GM19372 (cell line): ENCODE data around the gene SPART.
"Not testable (repeated sequence)": the region's sequence is repeated elsewhere in the genome, so short reads cannot be mapped to it uniquely, and the experiment has no call there.

ENCODE experiments used
- ATAC-seq: cut with Tn5 transposase; IDR thresholded peaks from one replicate; pipeline ENCODE4 v1.9.1; 2021; ENCODE audit warnings: mild to moderate bottlenecking, low read depth, moderate library complexity; ENCODE audit not compliant: unreplicated experiment

Gene SPART

GRCh38 chr13:36354842-36355623, 8.8 kb upstream of the SPART start:
- ATAC-seq = no peak

DNA sequence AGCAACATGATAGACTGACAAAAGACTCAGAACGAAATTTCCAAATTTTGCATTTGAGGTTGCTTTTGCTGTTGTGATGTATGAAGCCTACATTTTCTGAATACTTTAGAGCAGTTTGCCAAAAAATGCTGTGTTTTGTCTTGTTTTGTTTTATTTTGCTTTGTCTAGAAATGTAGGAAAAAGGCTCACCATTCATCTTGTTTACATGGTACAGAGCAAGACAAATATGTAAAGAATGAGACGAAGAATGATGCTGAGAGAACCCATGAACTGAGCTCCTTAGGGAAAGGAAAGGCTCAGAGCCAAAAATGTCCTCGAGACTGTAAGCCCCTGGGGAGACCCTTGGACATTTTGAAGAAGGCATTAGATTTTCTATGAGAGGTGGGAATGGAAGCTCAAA, 6.8 kb upstream of the SPART start:
- no peak for ATAC-seq

- no peak for ATAC-seq
These were observed 6.2 kb upstream of the SPART start for GRCh38 chr13:36352350-36352749.

- no peak for ATAC-seq
These were observed 1.5 kb upstream of the SPART start for GRCh38 chr13:36347531-36348210.

- ATAC-seq = peak; percentile 28
These were observed 564 bp downstream of the SPART start for GRCh38 chr13:36345438-36346221.

DNA sequence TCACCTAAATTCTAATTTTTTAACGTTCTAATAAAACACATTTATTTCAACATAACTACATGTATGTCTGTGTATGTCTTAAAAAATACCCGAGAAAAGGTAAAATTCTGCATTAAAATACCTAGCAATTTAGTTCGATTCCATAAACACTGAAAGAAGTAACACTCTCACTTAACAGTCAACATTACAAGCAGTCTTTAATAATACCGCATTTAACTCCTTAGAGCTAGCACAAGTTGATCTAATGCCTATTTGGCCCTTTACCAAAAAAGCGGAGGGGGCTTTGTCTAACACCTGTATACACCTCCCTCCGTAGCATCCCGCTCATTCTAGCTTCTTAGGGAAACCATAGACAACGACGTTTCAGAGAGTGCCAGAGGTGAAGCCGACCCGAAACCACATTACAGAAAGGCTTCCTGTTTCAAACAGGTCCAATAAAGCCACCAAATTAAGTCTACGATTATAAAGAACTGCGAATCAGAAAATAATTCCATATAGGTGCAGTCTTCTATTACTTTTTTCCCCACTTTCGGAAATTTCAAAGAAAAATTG, 1.2 kb downstream of the SPART start:
- ATAC-seq = no peak

- ATAC-seq = no peak
These were observed 2.0 kb downstream of the SPART start for GRCh38 chr13:36344173-36344572.

DNA sequence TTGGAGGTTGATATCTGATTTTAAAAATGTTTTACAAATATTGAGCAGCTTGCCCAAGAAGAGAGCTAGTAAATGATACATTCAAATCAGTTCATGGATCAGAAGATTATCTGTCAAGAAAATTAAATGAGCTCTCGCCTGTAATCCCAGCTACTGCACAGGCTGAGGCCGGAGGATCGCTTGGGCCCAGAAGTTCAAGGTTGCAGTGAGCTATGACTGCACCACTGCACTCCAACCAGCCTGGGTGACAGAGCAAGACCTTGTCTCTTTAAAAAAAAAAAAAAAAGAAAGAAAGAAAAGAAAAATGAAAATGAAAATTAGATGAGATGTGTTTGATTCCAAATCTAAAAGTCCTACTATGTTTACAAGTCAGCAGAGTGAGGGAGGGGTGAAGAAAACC, 2.4 kb downstream of the SPART start:
- no peak for ATAC-seq

DNA sequence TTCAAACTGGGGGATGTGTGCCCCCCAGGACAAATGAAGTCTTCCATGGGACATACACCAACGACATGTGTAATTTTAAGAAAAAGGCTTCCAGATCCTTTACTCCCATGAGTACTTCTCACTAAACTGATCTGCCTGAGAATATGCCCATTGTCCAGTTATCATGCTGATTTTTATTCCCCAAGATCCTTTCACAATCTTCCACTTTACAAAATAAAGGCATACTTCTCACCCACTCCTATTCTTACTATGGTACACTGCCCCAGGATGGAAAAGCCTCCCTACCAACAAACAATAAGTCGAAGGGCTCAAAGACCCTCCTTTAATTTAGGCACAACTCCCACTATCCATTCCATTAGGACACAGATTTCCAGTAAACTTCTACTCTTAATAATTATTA, 3.5 kb downstream of the SPART start:
- ATAC-seq = no peak

DNA sequence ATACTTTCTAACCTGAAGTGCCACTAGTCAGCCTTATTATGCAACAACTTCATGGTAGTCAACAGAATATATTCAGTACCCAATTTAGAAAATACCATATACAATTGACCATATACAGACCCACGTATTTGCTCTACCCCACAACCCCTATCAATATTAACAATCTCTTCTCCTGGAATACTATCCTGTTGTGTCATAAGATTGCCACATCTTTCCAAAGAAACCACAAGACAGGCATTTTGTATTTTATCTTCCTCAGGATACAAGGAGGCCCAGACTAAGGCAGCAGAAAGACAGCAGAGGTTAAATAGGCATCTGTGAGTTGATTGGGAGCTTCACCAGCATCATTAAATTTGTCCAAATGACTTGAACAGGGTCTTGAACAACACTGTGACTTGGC, 4.5 kb downstream of the SPART start:
- no peak for ATAC-seq

DNA sequence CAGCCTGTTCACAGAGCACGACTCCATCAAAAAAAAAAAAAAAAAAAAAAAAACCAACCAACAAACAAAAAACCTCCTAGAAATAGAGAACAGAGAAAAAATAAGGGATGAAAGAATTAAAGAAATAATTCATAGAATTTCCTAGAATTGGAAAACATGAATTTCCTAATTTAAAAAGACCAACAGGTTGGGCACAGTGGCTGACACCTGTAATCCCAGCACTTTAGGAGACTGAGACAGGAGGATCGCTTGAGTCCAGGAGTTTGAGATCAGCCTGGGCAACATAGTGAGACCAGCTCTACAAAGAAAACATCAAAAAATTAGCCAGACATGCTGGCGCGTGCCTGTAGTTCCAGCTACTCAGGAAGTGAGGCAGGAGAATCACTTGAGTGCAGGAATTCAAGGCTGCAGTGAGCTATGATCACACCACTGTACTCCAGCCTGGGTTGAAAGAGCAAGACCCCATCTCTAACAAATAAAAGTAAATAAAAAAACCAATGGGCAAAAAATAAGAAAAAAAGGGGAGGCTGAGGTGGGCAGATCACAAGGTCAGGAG, 6.5 kb downstream of the SPART start:
- ATAC-seq = no peak

- no peak for ATAC-seq
These were observed 8.1 kb downstream of the SPART start for GRCh38 chr13:36337938-36338641.

- no peak for ATAC-seq
These were observed 13.2 kb downstream of the SPART start for GRCh38 chr13:36332986-36333385.

DNA sequence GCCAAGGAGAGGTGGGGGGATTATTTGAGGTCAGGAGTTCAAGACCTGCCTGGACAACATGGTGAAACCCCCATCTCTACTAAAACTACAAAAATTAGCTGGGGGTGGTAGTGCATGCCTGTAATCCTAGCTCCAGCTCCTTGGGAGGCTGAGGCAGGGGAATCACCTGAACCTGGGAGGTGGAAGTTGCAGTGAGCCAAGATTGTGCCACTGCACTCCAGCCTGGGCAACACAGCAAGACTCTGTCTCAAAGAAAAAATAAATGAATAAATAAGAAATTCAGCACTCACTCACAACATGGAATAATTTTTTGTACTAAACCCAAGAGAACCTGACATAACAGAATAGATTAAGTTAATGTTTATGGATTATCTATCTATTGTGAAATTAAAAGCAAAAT, 13.9 kb downstream of the SPART start:
- ATAC-seq = not testable (repeated sequence)

DNA sequence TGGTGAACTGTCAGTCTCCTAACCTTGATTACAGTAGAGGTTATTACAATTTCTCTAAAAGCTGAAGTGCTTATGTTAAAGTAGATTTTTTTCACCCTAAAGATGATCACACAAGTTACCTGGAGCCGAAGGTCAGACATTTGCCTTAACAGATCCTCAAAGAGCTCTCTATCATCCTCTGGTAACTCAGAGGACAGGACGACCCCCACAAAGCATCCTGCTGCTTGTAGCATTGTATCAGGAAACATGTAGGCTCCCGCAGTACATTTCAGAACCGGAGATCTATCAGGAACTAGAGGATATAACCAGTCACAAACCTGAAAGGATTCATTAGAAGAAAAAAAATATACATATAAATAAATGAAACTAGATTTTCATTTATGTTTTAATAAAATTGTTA, 14.9 kb downstream of the SPART start:
- no peak for ATAC-seq

DNA sequence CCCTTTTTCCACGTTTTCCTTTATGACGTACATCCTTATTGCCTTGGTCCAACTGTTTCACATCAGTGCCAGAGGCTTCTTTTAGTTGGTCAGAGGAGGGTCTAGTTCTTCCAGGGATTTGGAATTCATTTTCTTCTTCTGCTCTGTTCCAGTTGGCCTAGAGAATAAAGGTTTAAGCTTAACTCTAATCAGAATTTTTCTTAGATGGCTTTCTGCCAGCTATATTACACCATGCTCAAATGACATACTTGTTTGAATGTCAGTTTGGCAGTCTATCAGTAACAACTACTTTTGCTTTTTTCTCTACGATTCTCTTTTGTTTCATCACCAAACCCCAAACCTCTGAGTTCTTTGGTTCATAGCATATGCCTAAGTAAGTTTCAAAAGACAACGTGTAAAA, 16.8 kb downstream of the SPART start:
- ATAC-seq = no peak

DNA sequence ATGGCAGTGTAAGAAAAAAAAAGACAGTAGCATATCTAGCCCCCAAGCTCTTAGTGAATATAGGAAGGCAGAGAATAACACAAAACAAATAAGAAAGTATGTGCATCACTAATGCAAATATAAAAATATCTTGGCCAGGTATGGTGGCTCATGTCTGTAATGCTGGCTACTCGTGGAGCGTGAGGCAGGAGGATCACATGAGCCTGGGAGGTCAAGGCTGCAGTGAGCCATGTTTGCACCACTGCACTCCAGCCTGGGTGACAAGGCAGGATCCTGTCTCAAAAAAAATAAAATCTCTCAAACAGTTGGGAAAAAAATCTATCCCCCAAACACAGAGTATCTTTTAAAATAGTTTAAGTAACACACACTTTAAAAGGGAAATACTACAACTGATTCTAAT, 17.4 kb downstream of the SPART start:
- no peak for ATAC-seq

DNA sequence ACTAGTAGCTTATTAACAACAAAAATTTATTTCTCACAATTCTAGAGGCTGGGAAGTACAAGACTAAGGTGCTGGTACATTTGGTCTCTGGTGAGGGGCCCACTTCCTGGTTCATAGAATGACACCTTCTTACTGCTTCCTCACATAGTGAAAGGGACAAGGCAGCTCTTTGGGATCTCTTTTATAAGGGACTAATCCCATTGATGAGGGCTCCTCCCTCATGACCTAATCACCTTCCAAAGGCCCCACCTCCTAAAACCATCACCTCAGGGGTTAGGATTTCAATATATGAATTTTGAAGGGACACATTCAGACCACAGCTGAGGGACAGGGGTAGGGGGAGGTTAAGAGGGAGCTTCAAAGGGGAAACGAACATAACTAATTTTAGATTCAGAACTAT, 20.3 kb downstream of the SPART start:
- no peak for ATAC-seq

DNA sequence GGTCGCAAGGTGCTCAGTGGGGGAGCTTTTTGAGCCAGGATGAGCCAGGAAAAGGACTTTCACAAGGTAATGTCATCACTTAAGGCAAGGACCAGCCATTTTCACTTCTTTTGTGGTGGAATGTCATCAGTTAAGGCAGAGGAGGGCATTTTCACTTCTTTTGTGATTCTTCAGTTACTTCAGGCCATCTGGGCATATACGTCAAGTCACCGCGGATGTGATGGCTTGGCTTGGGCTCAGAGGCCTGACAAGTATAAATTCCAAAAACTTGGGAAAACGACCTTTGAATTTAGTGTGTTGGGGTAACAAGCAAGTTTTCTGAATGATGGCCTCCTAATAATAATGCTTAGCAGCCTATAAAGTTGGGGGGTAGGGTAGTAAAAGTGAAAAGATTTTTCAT, 21.3 kb downstream of the SPART start:
- ATAC-seq = not testable (repeated sequence)

DNA sequence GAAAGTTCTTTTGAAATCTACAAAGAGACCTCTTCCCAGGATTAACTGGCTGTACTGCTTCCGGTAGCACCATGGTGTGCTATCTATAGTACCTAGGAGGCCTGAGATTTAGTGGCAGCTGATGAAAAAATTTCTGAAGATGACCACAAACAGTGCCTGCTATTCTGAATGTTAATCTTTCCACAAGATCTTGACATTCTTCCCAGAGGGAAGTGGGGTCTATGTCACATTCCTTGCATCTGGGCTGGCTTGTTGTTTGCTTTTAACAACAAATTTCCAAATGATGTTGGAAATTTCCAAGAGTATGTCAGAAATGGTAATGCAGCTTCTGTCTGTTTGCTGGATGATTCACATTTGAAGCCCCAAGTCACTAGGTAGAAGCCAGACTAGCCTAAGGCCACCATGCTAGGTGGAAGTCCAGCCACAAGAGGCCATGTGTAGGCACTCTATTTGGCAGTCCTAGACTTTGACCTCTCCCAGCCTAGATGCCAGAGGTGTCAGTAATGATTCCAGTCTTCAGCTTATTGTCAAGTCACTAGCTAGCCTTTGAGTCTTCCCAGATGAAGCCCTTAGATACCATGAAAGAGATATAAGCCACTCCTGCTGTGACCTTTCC, 22.1 kb downstream of the SPART start:
- ATAC-seq = no peak
